Mucosa of rectum (tissue), 2 donors: ENCODE data around the gene IMMP2L.

ENCODE experiments used
- H3K27ac ChIP-seq, 2 donors: one replicate each; pipeline ENCODE4 v1.7.0; 2013; ENCODE audit warnings: inconsistent platforms in 2 of 2, low read depth in 2 of 2, low read length in 2 of 2
- H3K27me3 ChIP-seq, 2 donors: one replicate each; pipeline ENCODE4 v1.7.0; 2013; ENCODE audit warnings: low read length in 2 of 2; ENCODE audit not compliant: control insufficient read depth in 2 of 2, insufficient read depth in 2 of 2
- H3K36me3 ChIP-seq, 2 donors: one replicate each; pipeline ENCODE4 v1.7.0; 2013; ENCODE audit warnings: low read length in 2 of 2; ENCODE audit not compliant: control insufficient read depth in 2 of 2, insufficient read depth in 2 of 2
- H3K4me1 ChIP-seq, 2 donors: one replicate each; pipeline ENCODE4 v1.7.0; 2013; ENCODE audit warnings: low read length in 2 of 2, mild to moderate bottlenecking in 1 of 2; ENCODE audit not compliant: control insufficient read depth in 2 of 2, insufficient read depth in 2 of 2
- H3K4me3 ChIP-seq, 2 donors: one replicate each; pipeline ENCODE4 v1.7.0; 2013; ENCODE audit warnings: low read length in 2 of 2
- H3K9ac ChIP-seq, 2 donors: one replicate each; pipeline ENCODE4 v1.7.0; 2013; ENCODE audit warnings: low read length in 2 of 2, low read depth in 1 of 2, mild to moderate bottlenecking in 1 of 2
- H3K9me3 ChIP-seq, 2 donors: one replicate each; pipeline ENCODE4 v1.7.0; 2013; ENCODE audit warnings: low read length in 2 of 2; ENCODE audit not compliant: control insufficient read depth in 2 of 2
- donor health status: healthy.
- donor health status: Normal muscosa, but diverticular disease.

The IMMP2L gene

GRCh38 chr7:110891197-110891596, 671.1 kb downstream of the IMMP2L start:
- Histone ChIP-seq H3K36me3 (no peaks in the 10 kb centered on the region), H3K4me3 (no peak overlapping the region), H3K27ac (no peak overlapping the region), H3K9me3 (no peaks in the 10 kb centered on the region), H3K9ac (no peak overlapping the region), H3K27me3 (no peaks in the 10 kb centered on the region), H3K4me1 (no peaks in the 10 kb centered on the region)

GRCh38 chr7:110890101-110890500, 672.2 kb downstream of the IMMP2L start:
- H3K27ac ChIP-seq: no peak overlapping the region
- no peaks in the 10 kb centered on the region for H3K27me3 ChIP-seq
- no peaks in the 10 kb centered on the region for H3K9me3 ChIP-seq
- no peaks in the 10 kb centered on the region for H3K4me1 ChIP-seq
- H3K36me3 ChIP-seq: no peaks in the 10 kb centered on the region
- no peak overlapping the region for H3K9ac ChIP-seq
- H3K4me3 ChIP-seq: no peak overlapping the region

GRCh38 chr7:110889335-110889734, 673.0 kb downstream of the IMMP2L start:
- H3K9me3 ChIP-seq: no peaks in the 10 kb centered on the region
- H3K4me1 ChIP-seq: no peaks in the 10 kb centered on the region
- H3K4me3 ChIP-seq: no peak overlapping the region
- H3K9ac ChIP-seq: no peak overlapping the region
- H3K36me3 ChIP-seq: no peaks in the 10 kb centered on the region
- H3K27ac ChIP-seq: no peak overlapping the region
- H3K27me3 ChIP-seq: no peaks in the 10 kb centered on the region

GRCh38 chr7:110888641-110889040, 673.7 kb downstream of the IMMP2L start:
- H3K27me3 ChIP-seq: no peaks in the 10 kb centered on the region
- H3K9ac ChIP-seq: no peak overlapping the region
- H3K4me1 ChIP-seq: no peaks in the 10 kb centered on the region
- no peaks in the 10 kb centered on the region for H3K36me3 ChIP-seq
- no peaks in the 10 kb centered on the region for H3K9me3 ChIP-seq
- no peak overlapping the region for H3K27ac ChIP-seq
- no peak overlapping the region for H3K4me3 ChIP-seq

- H3K36me3 ChIP-seq: no peaks in the 10 kb centered on the region
- no peaks in the 10 kb centered on the region for H3K9me3 ChIP-seq
- H3K9ac ChIP-seq: no peak overlapping the region
- no peak overlapping the region for H3K27ac ChIP-seq
- H3K4me1 ChIP-seq: no peaks in the 10 kb centered on the region
- H3K27me3 ChIP-seq: no peaks in the 10 kb centered on the region
- H3K4me3 ChIP-seq: no peak overlapping the region
Measured at GRCh38 chr7:110885474-110885873, 676.8 kb downstream of the IMMP2L start.

GRCh38 chr7:110881721-110882120, 680.6 kb downstream of the IMMP2L start:
- no peak overlapping the region for H3K27ac ChIP-seq
- no peaks in the 10 kb centered on the region for H3K9me3 ChIP-seq
- H3K36me3 ChIP-seq: no peaks in the 10 kb centered on the region
- no peak overlapping the region for H3K4me3 ChIP-seq
- H3K27me3 ChIP-seq: no peaks in the 10 kb centered on the region
- H3K4me1 ChIP-seq: no peaks in the 10 kb centered on the region
- no peak overlapping the region for H3K9ac ChIP-seq

GRCh38 chr7:110880971-110881370, 681.3 kb downstream of the IMMP2L start:
- no peaks in the 10 kb centered on the region for H3K36me3 ChIP-seq
- no peaks in the 10 kb centered on the region for H3K27me3 ChIP-seq
- no peaks in the 10 kb centered on the region for H3K9me3 ChIP-seq
- H3K9ac ChIP-seq: no peak overlapping the region
- no peaks in the 10 kb centered on the region for H3K4me1 ChIP-seq
- H3K27ac ChIP-seq: no peak overlapping the region
- no peak overlapping the region for H3K4me3 ChIP-seq

GRCh38 chr7:110877016-110877415, 685.3 kb downstream of the IMMP2L start:
- no peak overlapping the region for H3K9ac ChIP-seq
- H3K27me3 ChIP-seq: no peaks in the 10 kb centered on the region
- H3K27ac ChIP-seq: no peak overlapping the region
- H3K4me3 ChIP-seq: no peak overlapping the region
- no peaks in the 10 kb centered on the region for H3K9me3 ChIP-seq
- H3K36me3 ChIP-seq: no peaks in the 10 kb centered on the region
- no peaks in the 10 kb centered on the region for H3K4me1 ChIP-seq

- Histone ChIP-seq H3K4me3 (no peak overlapping the region), H3K27me3 (no peaks in the 10 kb centered on the region), H3K4me1 (no peaks in the 10 kb centered on the region), H3K27ac (no peak overlapping the region), H3K9me3 (no peaks in the 10 kb centered on the region), H3K36me3 (no peaks in the 10 kb centered on the region), H3K9ac (no peak overlapping the region)
Measured at GRCh38 chr7:110875346-110875745, 686.9 kb downstream of the IMMP2L start.

- Histone ChIP-seq H3K9ac (no peak overlapping the region), H3K36me3 (no peaks in the 10 kb centered on the region), H3K4me3 (no peak overlapping the region), H3K27me3 (no peaks in the 10 kb centered on the region), H3K4me1 (no peaks in the 10 kb centered on the region), H3K9me3 (no peaks in the 10 kb centered on the region), H3K27ac (no peak overlapping the region)
Measured at GRCh38 chr7:110871856-110872255, 690.4 kb downstream of the IMMP2L start.

GRCh38 chr7:110870926-110871325, 691.4 kb downstream of the IMMP2L start:
- Histone ChIP-seq H3K27me3 (no peaks in the 10 kb centered on the region), H3K4me3 (no peak overlapping the region), H3K27ac (no peak overlapping the region), H3K9ac (no peak overlapping the region), H3K9me3 (no peaks in the 10 kb centered on the region), H3K36me3 (no peaks in the 10 kb centered on the region), H3K4me1 (no peaks in the 10 kb centered on the region)
